Panc1 (cell line): ENCODE results near the gene HIPK2. TPM values are rescaled to one million over a fixed set of nuclear protein-coding genes. Genes with fewer than 3 reads are reported as not detected.
A peak's percentile ranks its signal among the peaks of the same experiment; 100 is the strongest.

ENCODE experiments used
- ATAC-seq: fragments of 200-7000 bp; cut with Tn5 transposase; 2 replicates; pipeline ENCODE4 v1.9.1; 2020; ENCODE audit warnings: mild to moderate bottlenecking, moderate library complexity
- BruUV-seq: library from RNA; stranded (reverse); fragments of 400-500 nt; replicated peaks from 2 replicates; lab custom pipeline; 2021; lab: Mats Ljungman, UMichigan
- CTCF ChIA-PET: fragments of 300-600 bp; sonication (Branson Sonifier 250); formaldehyde crosslinking; loops from one replicate; lab custom pipeline; 2022; ENCODE audit warnings: antibody characterized with exemption; lab: Charles Lee
- POLR2A ChIA-PET: fragments of 300-600 bp; sonication (Branson Sonifier 250); formaldehyde crosslinking; loops from one replicate; lab custom pipeline; 2022; ENCODE audit warnings: antibody characterized with exemption; lab: Charles Lee
- DNase-seq: peaks from one replicate; pipeline ENCODE4 v3.0.0-alpha.2; 2010; ENCODE audit warnings: low read depth, low spot score
- H3K27ac ChIP-seq: 2 replicates; pipeline ENCODE4 v1.5.1; 2011; ENCODE audit warnings: mild to moderate bottlenecking, low read length, inconsistent platforms
- H3K27me3 ChIP-seq: fragments of 200-500 bp; sonication (Bioruptor generic); 2 replicates; pipeline ENCODE4 v1.6.0; 2014; ENCODE audit warnings: low read length, inconsistent platforms; ENCODE audit not compliant: control insufficient read depth, insufficient read depth
- H3K36me3 ChIP-seq: fragments of 200-500 bp; sonication (Bioruptor generic); 2 replicates; pipeline ENCODE4 v1.5.1; 2014; ENCODE audit warnings: inconsistent platforms, mild to moderate bottlenecking, low read length, moderate library complexity; ENCODE audit not compliant: control insufficient read depth, insufficient read depth
- H3K4me1 ChIP-seq: 2 replicates; pipeline ENCODE4 v1.5.1; 2011; ENCODE audit warnings: inconsistent platforms, mild to moderate bottlenecking, low read length, moderate library complexity; ENCODE audit not compliant: control insufficient read depth, insufficient read depth
- H3K4me3 ChIP-seq, 2 experiments: 2 replicates each; pipeline ENCODE4 v1.5.1; 2011 to 2012; ENCODE audit warnings: low read depth in 2 of 2, low read length in 2 of 2, mild to moderate bottlenecking in 2 of 2, inconsistent platforms in 1 of 2, moderate library complexity in 1 of 2
- H3K9me3 ChIP-seq: fragments of 200-500 bp; sonication (Bioruptor generic); 2 replicates; pipeline ENCODE4 v1.5.1; 2014; ENCODE audit warnings: low read depth, mild to moderate bottlenecking, inconsistent platforms, low read length, moderate library complexity; ENCODE audit not compliant: control insufficient read depth, insufficient read depth
- CTCF ChIP-seq: fragments of 450-650 bp; IDR thresholded peaks from 2 replicates; pipeline ENCODE4 v1.5.1; 2017; ENCODE audit warnings: mild to moderate bottlenecking
- POLR2AphosphoS5 ChIP-seq: IDR thresholded peaks from 2 replicates; pipeline ENCODE4 v1.6.1; 2012; ENCODE audit warnings: mild to moderate bottlenecking, low read depth, low read length, moderate library complexity
- REST ChIP-seq, 2 experiments: IDR thresholded peaks; 2 replicates each; pipeline ENCODE4 v1.6.1; 2011 to 2012; ENCODE audit warnings: low read depth in 2 of 2, control low read depth in 1 of 2, low read length in 1 of 2, mild to moderate bottlenecking in 1 of 2, moderate library complexity in 1 of 2; ENCODE audit not compliant: insufficient read depth in 1 of 2
- SIN3A ChIP-seq: IDR thresholded peaks from 2 replicates; pipeline ENCODE4 v1.6.1; 2012; ENCODE audit warnings: low read depth, mild to moderate bottlenecking, low read length, moderate library complexity, borderline replicate concordance; ENCODE audit not compliant: insufficient read depth
- TCF7L2 ChIP-seq: IDR thresholded peaks from 2 replicates; pipeline ENCODE4 v1.6.1; 2011; ENCODE audit warnings: mild to moderate bottlenecking, low read depth, low read length, inconsistent platforms
- in situ Hi-C: cut with HindIII; loops from 2 replicates; pipeline ENCODE4 v1.10.0; 2016; ENCODE audit warnings: low sequenced_read_pairs, low pct_unique_long_range_greater_than_20kb
- intact Hi-C: fragments of 100-400 bp; cut with micrococcal nuclease; formaldehyde crosslinking; loops from one replicate; pipeline ENCODE4 v1.10.0; 2022; ENCODE audit not compliant: unreplicated experiment
- total RNA-seq: library from RNA; stranded (reverse); gene quantifications from one replicate; pipeline ENCODE4 v1.2.1, GENCODE V29; 2021; ENCODE audit not compliant: unreplicated experiment

HIPK2 gene
- total RNA-seq, 1 experiment from 2014 or later, result 34.1 TPM

- H3K36me3 ChIP-seq, result no peaks in the 10 kb centered on the region
- ChIA-PET POLR2A (no interaction called here), CTCF (no interaction called here)
- peaks cover 5% of the 10 kb centered on the region; the same call in 1 of the 2 replicates for H3K9me3 ChIP-seq
- H3K27ac ChIP-seq, result peak overlapping the region; percentile 86
- in situ Hi-C loops, result no loop called here
- no peak for TF ChIP-seq POLR2AphosphoS5
- no peak for TF ChIP-seq SIN3A
- no peak for TF ChIP-seq TCF7L2
- TF ChIP-seq REST (IDR thresholded peaks at IDR 0.05; ENCODE audit: insufficient read depth in 1 of 2, low read depth in 2 of 2, low read length in 1 of 2), result no peak
- no peak for TF ChIP-seq CTCF
- DNase-seq, result peak; percentile 77
- H3K4me3 ChIP-seq, result no peak overlapping the region
- H3K27me3 ChIP-seq, result no peaks in the 10 kb centered on the region
- H3K4me1 ChIP-seq, result peaks cover 38% of the 10 kb centered on the region
- no TSS peak for BruUV-seq
- ATAC-seq, result peak; percentile 19; the same call in 1 of the 2 replicates
- intact Hi-C loops, result no loop called here
Observed at GRCh38 chr7:139682136-139683013, 95.4 kb downstream of the HIPK2 start.

- peaks cover 5% of the 10 kb centered on the region; the same call in 1 of the 2 replicates for H3K9me3 ChIP-seq
- intact Hi-C loops (no loop called here), in situ Hi-C loops (no loop called here)
- CTCF ChIA-PET, result no interaction called here
- no TSS peak for BruUV-seq
- POLR2A ChIA-PET, result no interaction called here
- H3K4me1 ChIP-seq, result peaks cover 38% of the 10 kb centered on the region
- H3K27ac ChIP-seq, result peak overlapping the region; percentile 86
- no peak overlapping the region for H3K4me3 ChIP-seq
- no peaks in the 10 kb centered on the region for H3K36me3 ChIP-seq
- ATAC-seq (no peak; the same call in 1 of the 2 replicates), DNase-seq (no peak)
- no peaks in the 10 kb centered on the region for H3K27me3 ChIP-seq
- TF ChIP-seq CTCF (no peak), TCF7L2 (no peak), REST (IDR thresholded peaks at IDR 0.05; ENCODE audit: insufficient read depth in 1 of 2, low read depth in 2 of 2, low read length in 1 of 2) (no peak), SIN3A (no peak), POLR2AphosphoS5 (no peak)
Observed at GRCh38 chr7:139681812-139682135, 96.0 kb downstream of the HIPK2 start.
